HCT116 (cell line): ENCODE data around the gene MESP2. TPM values are rescaled to one million over a fixed set of nuclear protein-coding genes. Genes with fewer than 3 reads are reported as not detected.

Experiments used
- ATAC-seq: fragments of 200-7000 bp; cut with Tn5 transposase; 2 replicates; pipeline ENCODE4 v1.9.1; 2020; ENCODE audit warnings: mild to moderate bottlenecking, moderate library complexity
- BruUV-seq: library from RNA; stranded (reverse); fragments of 400-500 nt; replicated peaks from 2 replicates; lab custom pipeline; 2021; lab: Mats Ljungman, UMichigan
- CTCF ChIA-PET: fragments of 300-600 bp; sonication (Branson Sonifier 250); formaldehyde crosslinking; loops from one replicate; lab custom pipeline; 2021; ENCODE audit warnings: antibody characterized with exemption; lab: Charles Lee
- POLR2A ChIA-PET: fragments of 300-600, 350-600 bp; sonication (Branson Sonifier 250); formaldehyde crosslinking; loops from one replicate; lab custom pipeline; 2021; ENCODE audit warnings: antibody characterized with exemption; lab: Charles Lee
- RAD21 ChIA-PET, 2 experiments: fragments of 300-600 bp; sonication (Branson Sonifier 250); formaldehyde crosslinking; loops; one replicate each; lab custom pipeline; 2023; ENCODE audit warnings: low total read pairs in 2 of 2; ENCODE audit not compliant: uncharacterized antibody in 2 of 2, unreplicated experiment in 2 of 2, low non-redundant PET in 1 of 2; lab: Charles Lee
- DNase-seq: peaks from one replicate; pipeline ENCODE4 v3.0.0-alpha.2; 2010; ENCODE audit warnings: low read depth, low spot score
- H2AFZ ChIP-seq: fragments of 200-600 bp; shearing (Covaris generic), sonication (generic); 2 replicates; pipeline ENCODE4 v1.6.1; 2017; ENCODE audit warnings: low read depth, mixed run types, mixed read lengths, antibody characterized with exemption, low read length; ENCODE audit not compliant: poor library complexity, severe bottlenecking
- H3K27ac ChIP-seq: 2 replicates; pipeline ENCODE4 v1.5.1; 2012; ENCODE audit warnings: low read depth, low read length
- H3K27me3 ChIP-seq: fragments of 200-600 bp; sonication (generic); 2 replicates; pipeline ENCODE4 v1.6.1; 2016; ENCODE audit warnings: mixed run types, low read length, mixed read lengths; ENCODE audit not compliant: insufficient read depth
- H3K36me3 ChIP-seq, 2 experiments: fragments of 200-500 bp in 1 of 2; fragments of 200-600 bp in 1 of 2; sonication (Bioruptor generic) in 1 of 2; sonication (generic) in 1 of 2; 2 replicates each; pipeline versions ENCODE4 v1.5.1 to v1.6.1; 2014 to 2016; ENCODE audit warnings: low read length in 2 of 2, inconsistent platforms in 1 of 2, mixed read lengths in 1 of 2, mixed run types in 1 of 2; ENCODE audit not compliant: insufficient read depth in 2 of 2, control insufficient read depth in 1 of 2
- H3K4me1 ChIP-seq, 2 experiments: fragments of 200-600 bp in 1 of 2; sonication (generic) in 1 of 2; 2 replicates each; pipeline versions ENCODE4 v1.5.1 to v1.6.1; 2012 to 2017; ENCODE audit warnings: low read length in 2 of 2, inconsistent platforms in 1 of 2, mild to moderate bottlenecking in 1 of 2, mixed read lengths in 1 of 2, mixed run types in 1 of 2, moderate library complexity in 1 of 2; ENCODE audit not compliant: insufficient read depth in 2 of 2, control insufficient read depth in 1 of 2
- H3K4me2 ChIP-seq: fragments of 200-600 bp; sonication (generic); 2 replicates; pipeline ENCODE4 v1.6.1; 2017; ENCODE audit warnings: mixed run types, low read length, mixed read lengths
- H3K4me3 ChIP-seq, 2 experiments: fragments of 200-600 bp in 1 of 2; sonication (generic) in 1 of 2; replicated peaks in 1 of 2; 2 replicates each; pipeline ENCODE4 v1.5.1; 2011 to 2016; ENCODE audit warnings: low read length in 2 of 2, control low read depth in 1 of 2, low read depth in 1 of 2, mild to moderate bottlenecking in 1 of 2, mixed read lengths in 1 of 2, mixed run types in 1 of 2
- H3K79me2 ChIP-seq: fragments of 200-600 bp; sonication (generic); 2 replicates; pipeline ENCODE4 v1.6.1; 2017; ENCODE audit warnings: mild to moderate bottlenecking, mixed run types, low read length, moderate library complexity, mixed read lengths; ENCODE audit not compliant: insufficient read depth
- H3K9ac ChIP-seq: fragments of 200-600 bp; sonication (generic); 2 replicates; pipeline ENCODE4 v1.6.1; 2016; ENCODE audit warnings: low read length, mixed read lengths
- H3K9me2 ChIP-seq: fragments of 200-600 bp; sonication (generic), shearing (Covaris generic); 2 replicates; pipeline ENCODE4 v1.6.1; 2017; ENCODE audit warnings: mixed run types, mild to moderate bottlenecking, moderate library complexity; ENCODE audit not compliant: insufficient read depth
- H3K9me3 ChIP-seq, 2 experiments: fragments of 200-500 bp in 1 of 2; fragments of 200-600 bp in 1 of 2; sonication (Bioruptor generic) in 1 of 2; sonication (generic) in 1 of 2; 2 replicates each; pipeline ENCODE4 v1.6.1; 2014 to 2017; ENCODE audit warnings: low read length in 2 of 2, mixed read lengths in 2 of 2, inconsistent platforms in 1 of 2, low read depth in 1 of 2, mild to moderate bottlenecking in 1 of 2, mixed run types in 1 of 2, moderate library complexity in 1 of 2; ENCODE audit not compliant: control insufficient read depth in 1 of 2, insufficient read depth in 1 of 2
- H4K20me1 ChIP-seq: fragments of 200-600 bp; sonication (generic), shearing (Covaris generic); 2 replicates; pipeline ENCODE4 v1.6.1; 2017; ENCODE audit warnings: mixed run types, mild to moderate bottlenecking, moderate library complexity; ENCODE audit not compliant: insufficient read depth
- CBX3 ChIP-seq: IDR thresholded peaks from 2 replicates; pipeline ENCODE4 v1.6.1; 2012; ENCODE audit warnings: low read depth
- JUND ChIP-seq: IDR thresholded peaks from 2 replicates; pipeline ENCODE4 v1.6.1; 2012
- RAD21 ChIP-seq: IDR thresholded peaks from 2 replicates; pipeline ENCODE4 v1.6.1; 2012; ENCODE audit warnings: low read depth, mild to moderate bottlenecking
- SIN3A ChIP-seq: IDR thresholded peaks from 2 replicates; pipeline ENCODE4 v1.6.1; 2012; ENCODE audit warnings: low read depth
- SRF ChIP-seq: IDR thresholded peaks from 2 replicates; pipeline ENCODE4 v1.6.1; 2012; ENCODE audit warnings: low read depth
- intact Hi-C: fragments of 100-400 bp; cut with micrococcal nuclease; formaldehyde crosslinking; loops from 2 replicates; pipeline ENCODE4 v1.10.0; 2022
- total RNA-seq: library from RNA; stranded (reverse); gene quantifications from one replicate; pipeline ENCODE4 v1.2.1, GENCODE V29; 2021; ENCODE audit not compliant: unreplicated experiment
- TF ChIP-seq, protein P1 (sequence below): IDR thresholded peaks from 2 replicates; pipeline ENCODE4 v1.6.1; 2012
- TF ChIP-seq, protein P2 (sequence below): IDR thresholded peaks from 2 replicates; pipeline ENCODE4 v1.6.1; 2011; ENCODE audit warnings: mild to moderate bottlenecking, low read length, moderate library complexity; ENCODE audit not compliant: insufficient replicate concordance; ENCODE audit errors: extremely low read depth
- TF ChIP-seq, protein P3 (sequence below): IDR thresholded peaks from 2 replicates; pipeline ENCODE4 v1.6.1; 2012; ENCODE audit warnings: low read depth
- TF ChIP-seq, protein P4 (sequence below): IDR thresholded peaks from 2 replicates; pipeline ENCODE4 v1.6.1; 2012

The MESP2 gene
- total RNA-seq, 1 experiment from 2014 or later = 0.20 TPM

DNA sequence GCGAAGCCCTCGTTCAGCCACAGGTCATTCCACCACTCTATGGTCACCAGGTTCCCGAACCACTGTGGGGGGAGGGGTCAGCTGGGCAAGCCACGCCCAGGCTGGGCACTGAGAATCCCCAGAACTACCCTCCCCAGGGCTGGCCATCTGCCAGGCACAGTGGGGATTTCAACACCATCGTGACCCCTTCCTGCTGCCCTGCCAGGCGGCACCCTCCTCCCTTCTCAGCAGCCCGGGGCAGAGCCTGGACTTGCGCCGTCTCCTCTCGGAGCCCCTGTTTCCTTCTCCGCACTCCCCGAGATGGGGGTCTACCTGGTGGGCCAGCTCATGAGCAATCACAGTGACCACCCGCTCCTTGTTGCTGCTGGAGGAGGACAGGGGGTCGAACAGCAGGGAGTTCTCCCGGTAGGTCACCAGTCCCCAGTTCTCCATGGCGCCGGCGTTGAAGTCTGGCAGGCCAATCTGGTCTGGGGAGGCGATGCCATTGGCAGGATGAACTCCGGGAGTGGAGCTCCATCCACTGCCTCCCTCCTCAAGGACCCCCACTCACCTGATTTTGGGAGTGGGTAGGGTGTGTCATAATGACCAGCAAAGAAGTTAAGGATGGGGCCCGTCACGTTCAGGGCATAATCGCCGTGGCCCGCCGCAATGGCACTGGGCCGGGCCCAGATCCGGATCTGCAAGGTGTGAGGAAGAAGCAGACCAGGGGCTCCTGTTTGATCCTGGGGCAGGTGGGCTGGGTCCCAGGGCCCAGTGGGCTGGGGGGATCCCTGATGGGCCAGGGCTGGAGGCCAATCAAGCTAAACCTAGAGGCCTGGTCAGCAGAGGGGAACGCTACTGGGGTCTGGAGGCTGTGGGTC is 28.0 kb downstream of the MESP2 start (continued):
- TF ChIP-seq, protein P1, sequence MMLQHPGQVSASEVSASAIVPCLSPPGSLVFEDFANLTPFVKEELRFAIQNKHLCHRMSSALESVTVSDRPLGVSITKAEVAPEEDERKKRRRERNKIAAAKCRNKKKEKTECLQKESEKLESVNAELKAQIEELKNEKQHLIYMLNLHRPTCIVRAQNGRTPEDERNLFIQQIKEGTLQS = no peak

DNA sequence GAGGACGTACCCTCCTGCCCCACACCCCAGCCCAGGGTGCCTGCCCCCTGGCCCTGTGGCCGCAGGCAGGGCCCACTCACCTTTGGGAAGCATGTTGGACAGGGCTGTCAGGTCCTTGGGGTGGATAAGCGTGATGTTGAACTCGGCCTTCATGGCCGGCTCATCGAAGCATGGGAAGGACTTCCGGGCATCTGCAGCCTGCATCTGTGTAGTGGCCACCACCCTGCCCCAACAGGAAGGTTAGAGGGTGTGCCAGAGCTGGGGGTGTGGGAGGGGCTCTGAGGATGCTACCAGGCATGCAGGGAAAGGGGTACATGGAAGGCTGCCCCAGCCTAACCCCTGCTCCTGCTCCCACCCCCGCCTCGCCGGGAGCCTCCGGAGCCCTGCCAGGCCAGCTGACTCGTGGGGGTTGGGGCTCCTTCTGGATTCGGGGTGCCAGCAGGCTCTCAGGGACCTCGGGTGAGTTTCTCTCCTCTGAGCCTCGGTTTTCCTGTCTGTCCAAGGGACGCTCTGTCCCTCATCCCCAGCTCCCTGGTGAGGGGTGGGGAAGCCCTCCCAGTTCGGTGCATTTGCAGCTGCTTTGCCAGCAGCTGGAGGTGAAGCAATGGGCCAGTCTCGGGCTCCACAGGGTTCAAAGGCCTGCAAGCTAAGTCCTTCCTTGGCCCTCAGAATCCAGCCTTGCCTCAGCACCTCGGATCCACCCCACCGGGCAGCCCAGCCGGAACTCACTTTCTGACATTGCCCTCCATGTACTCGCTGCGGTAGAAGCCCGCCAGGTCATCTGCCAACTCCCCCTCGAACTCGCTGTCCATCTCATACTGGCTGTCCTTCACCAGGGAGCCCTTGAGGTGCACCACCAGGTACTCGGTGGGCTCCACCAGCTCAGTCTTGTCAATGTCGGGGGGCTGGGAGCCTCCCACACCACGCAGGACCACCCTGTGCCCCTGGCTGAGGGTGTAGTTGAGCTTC is 29.4 kb downstream of the MESP2 start:
- intact Hi-C loops = no loop called here
- Histone ChIP-seq H2AFZ (no peak overlapping the region), H3K4me3 (no peak overlapping the region), H3K9me3 (no peaks in the 10 kb centered on the region), H3K9me2 (no peaks in the 10 kb centered on the region), H4K20me1 (no peaks in the 10 kb centered on the region), H3K79me2 (no peaks in the 10 kb centered on the region), H3K4me2 (no peak overlapping the region), H3K4me1 (peaks cover 0 to 9% of the 10 kb centered on the region in 2 experiments; a peak in 1 of 4 replicates), H3K27ac (no peak overlapping the region), H3K9ac (no peak overlapping the region)
- CTCF ChIA-PET = no interaction called here
- ATAC-seq = no peak
- DNase-seq = no peak
- no TSS peak for BruUV-seq
- no peak for TF ChIP-seq SIN3A
- TF ChIP-seq CBX3 = no peak
- TF ChIP-seq, protein P2, sequence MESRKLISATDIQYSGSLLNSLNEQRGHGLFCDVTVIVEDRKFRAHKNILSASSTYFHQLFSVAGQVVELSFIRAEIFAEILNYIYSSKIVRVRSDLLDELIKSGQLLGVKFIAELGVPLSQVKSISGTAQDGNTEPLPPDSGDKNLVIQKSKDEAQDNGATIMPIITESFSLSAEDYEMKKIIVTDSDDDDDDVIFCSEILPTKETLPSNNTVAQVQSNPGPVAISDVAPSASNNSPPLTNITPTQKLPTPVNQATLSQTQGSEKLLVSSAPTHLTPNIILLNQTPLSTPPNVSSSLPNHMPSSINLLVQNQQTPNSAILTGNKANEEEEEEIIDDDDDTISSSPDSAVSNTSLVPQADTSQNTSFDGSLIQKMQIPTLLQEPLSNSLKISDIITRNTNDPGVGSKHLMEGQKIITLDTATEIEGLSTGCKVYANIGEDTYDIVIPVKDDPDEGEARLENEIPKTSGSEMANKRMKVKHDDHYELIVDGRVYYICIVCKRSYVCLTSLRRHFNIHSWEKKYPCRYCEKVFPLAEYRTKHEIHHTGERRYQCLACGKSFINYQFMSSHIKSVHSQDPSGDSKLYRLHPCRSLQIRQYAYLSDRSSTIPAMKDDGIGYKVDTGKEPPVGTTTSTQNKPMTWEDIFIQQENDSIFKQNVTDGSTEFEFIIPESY = no peak
- TF ChIP-seq RAD21 = no peak
- TF ChIP-seq JUND = no peak
- TF ChIP-seq, protein P3, sequence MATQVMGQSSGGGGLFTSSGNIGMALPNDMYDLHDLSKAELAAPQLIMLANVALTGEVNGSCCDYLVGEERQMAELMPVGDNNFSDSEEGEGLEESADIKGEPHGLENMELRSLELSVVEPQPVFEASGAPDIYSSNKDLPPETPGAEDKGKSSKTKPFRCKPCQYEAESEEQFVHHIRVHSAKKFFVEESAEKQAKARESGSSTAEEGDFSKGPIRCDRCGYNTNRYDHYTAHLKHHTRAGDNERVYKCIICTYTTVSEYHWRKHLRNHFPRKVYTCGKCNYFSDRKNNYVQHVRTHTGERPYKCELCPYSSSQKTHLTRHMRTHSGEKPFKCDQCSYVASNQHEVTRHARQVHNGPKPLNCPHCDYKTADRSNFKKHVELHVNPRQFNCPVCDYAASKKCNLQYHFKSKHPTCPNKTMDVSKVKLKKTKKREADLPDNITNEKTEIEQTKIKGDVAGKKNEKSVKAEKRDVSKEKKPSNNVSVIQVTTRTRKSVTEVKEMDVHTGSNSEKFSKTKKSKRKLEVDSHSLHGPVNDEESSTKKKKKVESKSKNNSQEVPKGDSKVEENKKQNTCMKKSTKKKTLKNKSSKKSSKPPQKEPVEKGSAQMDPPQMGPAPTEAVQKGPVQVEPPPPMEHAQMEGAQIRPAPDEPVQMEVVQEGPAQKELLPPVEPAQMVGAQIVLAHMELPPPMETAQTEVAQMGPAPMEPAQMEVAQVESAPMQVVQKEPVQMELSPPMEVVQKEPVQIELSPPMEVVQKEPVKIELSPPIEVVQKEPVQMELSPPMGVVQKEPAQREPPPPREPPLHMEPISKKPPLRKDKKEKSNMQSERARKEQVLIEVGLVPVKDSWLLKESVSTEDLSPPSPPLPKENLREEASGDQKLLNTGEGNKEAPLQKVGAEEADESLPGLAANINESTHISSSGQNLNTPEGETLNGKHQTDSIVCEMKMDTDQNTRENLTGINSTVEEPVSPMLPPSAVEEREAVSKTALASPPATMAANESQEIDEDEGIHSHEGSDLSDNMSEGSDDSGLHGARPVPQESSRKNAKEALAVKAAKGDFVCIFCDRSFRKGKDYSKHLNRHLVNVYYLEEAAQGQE = no peak
- TF ChIP-seq, protein P4, sequence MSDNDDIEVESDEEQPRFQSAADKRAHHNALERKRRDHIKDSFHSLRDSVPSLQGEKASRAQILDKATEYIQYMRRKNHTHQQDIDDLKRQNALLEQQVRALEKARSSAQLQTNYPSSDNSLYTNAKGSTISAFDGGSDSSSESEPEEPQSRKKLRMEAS = no peak
- no peak for TF ChIP-seq SRF
- TF ChIP-seq, all 23 proteins: peak for 0
- ChIA-PET POLR2A (no interaction called here), RAD21 (no interaction called here)
- no peaks in the 10 kb centered on the region for H3K27me3 ChIP-seq
- no peaks in the 10 kb centered on the region for H3K36me3 ChIP-seq
